Gastroesophageal sphincter (tissue), 4 donors: ENCODE data around the gene LAMB1. TPM values are rescaled to one million over a fixed set of nuclear protein-coding genes. Genes with fewer than 3 reads are reported as not detected.

ENCODE experiments used
- ATAC-seq: fragments of 150-250 bp; one replicate; pipeline ENCODE4 v1.9.1; 2016; ENCODE audit warnings: mild to moderate bottlenecking, moderate library complexity
- H3K27ac ChIP-seq, 4 donors: fragments of 200-600 bp; sonication (generic) in 3 of 4; 1 replicate in 3 of 4; 2 replicates in 1 of 4; pipeline ENCODE4 v1.5.1; 2016 to 2019
- H3K27me3 ChIP-seq: fragments of 200-600 bp; sonication (generic); one replicate; pipeline ENCODE4 v1.5.1; 2019
- H3K36me3 ChIP-seq, 2 donors: fragments of 200-600 bp; sonication (generic); one replicate each; pipeline ENCODE4 v1.5.1; 2019; ENCODE audit warnings: control low read depth in 1 of 2
- H3K4me1 ChIP-seq, 3 donors: fragments of 200-600 bp; sonication (generic); 1 replicate in 2 of 3; 2 replicates in 1 of 3; pipeline ENCODE4 v1.5.1; 2016 to 2019; ENCODE audit warnings: control low read depth in 2 of 3
- H3K4me3 ChIP-seq, 2 donors: fragments of 200-600 bp; sonication (generic); one replicate each; pipeline ENCODE4 v1.5.1; 2019; ENCODE audit warnings: mild to moderate bottlenecking in 1 of 2, moderate library complexity in 1 of 2
- H3K9me3 ChIP-seq, 3 donors: fragments of 200-600 bp; sonication (generic); one replicate each; pipeline ENCODE4 v1.5.1; 2017 to 2019; ENCODE audit warnings: control low read depth in 2 of 3
- CTCF ChIP-seq, 4 experiments: fragments of 200-600 bp in 2 of 4; fragments of 450-650 bp in 2 of 4; sonication (generic) in 1 of 4; IDR thresholded peaks; one replicate each; pipeline ENCODE4 v1.5.1; 2017 to 2019; ENCODE audit warnings: antibody characterized with exemption in 4 of 4, mild to moderate bottlenecking in 2 of 4, moderate library complexity in 2 of 4
- EP300 ChIP-seq: sonication (generic); formaldehyde crosslinking; IDR thresholded peaks from one replicate; pipeline ENCODE4 v1.6.1; 2017; ENCODE audit warnings: antibody characterized with exemption, mild to moderate bottlenecking
- POLR2A ChIP-seq, 2 donors: fragments of 450-650 bp; IDR thresholded peaks; one replicate each; pipeline ENCODE4 v1.6.1; 2017; ENCODE audit warnings: antibody characterized with exemption in 2 of 2, mild to moderate bottlenecking in 2 of 2, moderate library complexity in 1 of 2
- POLR2AphosphoS5 ChIP-seq: sonication (generic); formaldehyde crosslinking; IDR thresholded peaks from one replicate; pipeline ENCODE4 v1.6.1; 2017; ENCODE audit warnings: antibody characterized with exemption
- WGBS, 2 donors: methylation state at CpG; one replicate each; pipeline ENCODE4 v1.1.5; 2018; ENCODE audit warnings: low coverage in 1 of 2; 5-methylcytosine and 5-hydroxymethylcytosine counted together
- total RNA-seq, 4 donors: library from RNA; depleted of rRNA; stranded (reverse); fragments of >200 nt; gene quantifications; one replicate each; pipeline ENCODE4 v1.1.0, GENCODE V29; 2016

Gene LAMB1
- total RNA-seq, 4 donors from 2014 or later: 130 to 193 (median 179) TPM

GRCh38 chr7:107945332-107945731, 57.6 kb downstream of the LAMB1 start:
- H3K4me1 ChIP-seq: peaks cover 2 to 60% (median 8%) of the 10 kb centered on the region in 3 donors

GRCh38 chr7:107944411-107945169, 58.4 kb downstream of the LAMB1 start:
- Histone ChIP-seq H3K27ac (peak overlapping the region; percentile 31 to 67 (median 53)), H3K36me3 (peaks cover 0 to 45% of the 10 kb centered on the region in 2 donors), H3K4me3 (no peak overlapping the region), H3K9me3 (no peaks in the 10 kb centered on the region), H3K4me1 (peaks cover 7 to 65% (median 8%) of the 10 kb centered on the region in 3 donors), H3K27me3 (no peaks in the 10 kb centered on the region)
- WGBS, 2 donors: 50 to 64% methylated on average over 2 to 3 of the region's 3 CpGs
- no peak for TF ChIP-seq EP300
- no peak for TF ChIP-seq CTCF (IDR thresholded peaks at IDR 0.05)
- TF ChIP-seq POLR2A (IDR thresholded peaks at IDR 0.05): no peak
- no peak for TF ChIP-seq POLR2AphosphoS5
- ATAC-seq: no peak

More at GRCh38 chr7:107945332-107945731, 57.6 kb downstream of the LAMB1 start:
- Histone ChIP-seq H3K27me3 (no peaks in the 10 kb centered on the region), H3K27ac (peak overlapping the region in 3 of 4 donors; percentile 50 to 67 (median 56)), H3K36me3 (peaks cover 0 to 42% of the 10 kb centered on the region in 2 donors), H3K4me3 (no peak overlapping the region), H3K9me3 (no peaks in the 10 kb centered on the region)
- TF ChIP-seq CTCF (IDR thresholded peaks at IDR 0.05) (no peak), POLR2AphosphoS5 (no peak), POLR2A (IDR thresholded peaks at IDR 0.05) (no peak), EP300 (no peak)
- 81 to 83% methylated on average over 2 of the region's 2 CpGs for WGBS, 2 donors
- no peak for ATAC-seq

GRCh38 chr7:107943018-107943417, 59.9 kb downstream of the LAMB1 start:
- TF ChIP-seq CTCF (IDR thresholded peaks at IDR 0.05): no peak
- no peak for TF ChIP-seq POLR2AphosphoS5
- TF ChIP-seq POLR2A (IDR thresholded peaks at IDR 0.05): no peak
- TF ChIP-seq EP300: no peak
- Histone ChIP-seq H3K27me3 (no peaks in the 10 kb centered on the region), H3K36me3 (peaks cover 0 to 45% of the 10 kb centered on the region in 2 donors), H3K27ac (peak overlapping the region in 2 of 4 donors; percentile 36 to 85), H3K4me3 (no peak overlapping the region), H3K4me1 (peaks cover 20 to 65% (median 21%) of the 10 kb centered on the region in 3 donors), H3K9me3 (no peaks in the 10 kb centered on the region)
- WGBS, 2 donors: 78 to 86% methylated on average over 4 of the region's 4 CpGs
- no peak for ATAC-seq

GRCh38 chr7:107940951-107941350, 62.0 kb downstream of the LAMB1 start:
- Histone ChIP-seq H3K4me1 (peaks cover 28 to 59% (median 30%) of the 10 kb centered on the region in 3 donors), H3K9me3 (no peaks in the 10 kb centered on the region), H3K4me3 (no peak overlapping the region), H3K27ac (peak overlapping the region; percentile 35 to 89 (median 84)), H3K27me3 (no peaks in the 10 kb centered on the region), H3K36me3 (peaks cover 0 to 44% of the 10 kb centered on the region in 2 donors)
- TF ChIP-seq CTCF (IDR thresholded peaks at IDR 0.05): no peak
- TF ChIP-seq POLR2A (IDR thresholded peaks at IDR 0.05): no peak
- TF ChIP-seq EP300: no peak
- TF ChIP-seq POLR2AphosphoS5: no peak
- 87 to 94% methylated on average over 3 to 4 of the region's 4 CpGs for whole genome bisulfite sequencing, 2 donors
- no peak for ATAC-seq
